GM12892 (cell line): ENCODE results near the gene HAGHL.

Experiments used
- DNase-seq: peaks from one replicate; pipeline ENCODE4 v3.0.0; 2011; ENCODE audit not compliant: insufficient read length
- FAIRE-seq: peaks from 2 replicates; lab custom pipeline; 2011; peaks lifted over from hg19 to GRCh38; lab: Jason Lieb, UNC
- POLR2A ChIP-seq: IDR thresholded peaks from 2 replicates; pipeline ENCODE4 v1.6.1; 2011; ENCODE audit warnings: low read depth, low read length, control low read depth
- POLR2AphosphoS5 ChIP-seq: IDR thresholded peaks from 2 replicates; pipeline ENCODE4 v1.6.1; 2011; ENCODE audit warnings: low read depth, low read length, control low read depth
- TAF1 ChIP-seq: IDR thresholded peaks from 2 replicates; pipeline ENCODE4 v1.6.1; 2011; ENCODE audit warnings: low read depth, mild to moderate bottlenecking, control low read depth, low read length, borderline replicate concordance

Gene HAGHL

GRCh38 chr16:778447-778846 lies 51.5 kb downstream of the HAGHL start:
- FAIRE-seq = no peak
- TF ChIP-seq POLR2AphosphoS5 (no peak), TAF1 (no peak), POLR2A (no peak)
- DNase-seq = no peak

GRCh38 chr16:778909-779527 lies 52.1 kb downstream of the HAGHL start:
- no peak for TF ChIP-seq TAF1
- no peak for TF ChIP-seq POLR2A
- no peak for TF ChIP-seq POLR2AphosphoS5
- DNase-seq (no peak), FAIRE-seq (no peak)
